ENCODE measurements around the gene TNS3.

Gene TNS3

GRCh38 chr7:47402941-47403866, 178.7 kb downstream of the TNS3 start:
- no peak for FAIRE-seq

DNA sequence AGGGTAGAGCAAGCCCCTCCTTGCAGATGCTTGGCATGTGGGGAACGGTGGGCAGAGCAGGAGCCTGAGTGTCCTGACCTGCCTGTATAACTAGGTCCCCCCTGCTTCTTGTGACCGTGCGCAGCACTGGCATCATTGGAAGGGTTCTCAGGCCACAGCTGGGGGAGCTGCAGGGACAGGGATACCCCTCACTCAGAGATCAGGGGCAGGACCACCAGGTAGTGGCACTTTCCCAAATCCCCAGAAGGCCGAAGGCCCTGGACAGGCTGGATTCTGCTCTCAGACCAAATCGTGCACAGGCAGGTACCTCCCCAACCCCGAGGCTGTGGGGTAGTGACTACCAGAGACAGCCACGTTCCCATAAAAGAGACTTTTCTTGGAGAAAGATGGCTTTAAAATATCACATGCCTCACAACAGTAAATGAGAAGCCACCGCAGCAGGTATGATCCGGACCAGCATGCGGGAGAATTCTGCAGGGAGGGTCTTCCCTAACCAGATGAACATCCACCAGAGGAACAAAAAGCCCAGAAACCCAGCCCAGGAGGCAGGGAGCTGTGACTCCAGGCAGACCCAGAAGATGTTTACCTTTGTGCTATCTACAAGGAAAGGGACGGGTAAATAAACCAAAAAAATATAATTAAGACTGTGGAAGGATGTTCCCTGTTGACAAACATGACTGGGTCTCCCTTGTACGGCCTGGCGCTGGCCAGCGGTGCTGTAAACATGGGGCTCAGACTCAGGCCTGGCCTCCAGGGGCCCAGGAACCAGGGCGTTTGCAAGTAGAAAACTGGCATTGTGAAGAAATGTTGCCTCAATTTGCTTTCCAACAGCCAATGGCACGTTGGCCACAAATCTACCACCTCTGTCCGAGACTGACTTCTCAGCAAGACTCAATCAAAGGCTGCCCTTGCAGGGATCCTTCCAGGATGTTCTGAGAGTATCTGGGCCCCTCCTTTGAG, 180.0 kb downstream of the TNS3 start:
- DNase-seq (ENCODE audit: extremely low spot score, insufficient read length, low read depth) (no peak), FAIRE-seq (no peak)

More at GRCh38 chr7:47402941-47403866, 178.7 kb downstream of the TNS3 start:
- DNase-seq (ENCODE audit: extremely low spot score, insufficient read length, low read depth): no peak

DNA sequence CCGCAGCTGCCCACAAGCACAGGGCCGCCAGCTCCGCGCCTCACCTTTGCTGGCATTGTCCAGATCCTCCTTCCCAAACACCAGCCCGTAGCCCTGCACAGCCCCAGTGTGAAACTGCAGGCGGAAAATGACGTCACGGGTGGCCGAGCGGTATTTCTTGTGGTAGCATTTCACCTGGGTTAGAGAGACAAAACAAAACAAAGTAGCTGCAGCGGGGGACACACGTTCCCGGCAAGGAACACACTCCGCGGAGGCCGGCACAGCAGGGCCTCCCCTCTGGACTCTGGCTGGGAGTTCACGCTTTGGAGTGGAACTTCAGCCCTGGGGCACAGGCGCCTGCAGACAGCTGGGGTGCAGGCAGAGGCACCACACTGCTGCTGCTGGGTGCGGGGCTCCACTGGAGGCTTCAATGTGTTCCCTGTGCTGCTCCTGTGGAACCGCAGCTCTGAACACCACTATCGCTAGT, 181.1 kb downstream of the TNS3 start:
- DNase-seq (ENCODE audit: extremely low spot score, insufficient read length, low read depth) (no peak), FAIRE-seq (no peak)

GRCh38 chr7:47400001-47400400, 181.9 kb downstream of the TNS3 start:
- DNase-seq (ENCODE audit: extremely low spot score, insufficient read length, low read depth) (no peak), FAIRE-seq (no peak)

DNA sequence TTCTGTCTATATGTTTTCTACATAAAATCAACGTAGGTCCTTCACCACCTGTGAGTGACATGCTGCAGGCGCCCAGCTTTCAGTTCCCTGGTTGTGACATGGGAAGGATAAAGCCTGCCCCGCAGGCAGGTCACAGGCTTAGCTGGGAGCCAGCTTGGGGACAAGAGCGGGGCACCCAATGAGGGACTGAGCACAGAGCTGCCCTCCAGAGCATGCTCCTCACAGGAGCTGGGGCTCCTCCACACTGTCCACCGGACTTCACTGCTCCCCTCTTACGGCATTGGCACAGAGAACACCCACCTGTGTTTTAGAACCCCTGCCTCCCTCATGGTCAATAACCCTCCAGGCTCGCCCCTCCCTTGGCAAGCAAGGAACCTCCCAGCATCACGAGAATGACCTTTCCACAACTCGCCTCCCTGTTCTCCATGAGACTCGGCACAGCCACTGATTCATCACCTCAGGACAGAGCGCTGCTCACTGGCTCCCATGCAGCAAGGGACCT, 187.1 kb downstream of the TNS3 start:
- no peak for FAIRE-seq

GRCh38 chr7:47394216-47394615, 187.7 kb downstream of the TNS3 start:
- FAIRE-seq (no peak), DNase-seq (ENCODE audit: extremely low spot score, insufficient read length, low read depth) (no peak)

More for the DNA sequence above, 187.1 kb downstream of the TNS3 start:
- no peak for DNase-seq (ENCODE audit: extremely low spot score, insufficient read length, low read depth)

GRCh38 chr7:47393406-47393805, 188.5 kb downstream of the TNS3 start:
- DNase-seq (ENCODE audit: extremely low spot score, insufficient read length, low read depth) (no peak), FAIRE-seq (no peak)

- DNase-seq (ENCODE audit: extremely low spot score, insufficient read length, low read depth) (no peak), FAIRE-seq (no peak)
Measured at GRCh38 chr7:47392241-47392759, 189.6 kb downstream of the TNS3 start.

- FAIRE-seq: no peak
- no peak for DNase-seq (ENCODE audit: extremely low spot score, insufficient read length, low read depth)
Measured at GRCh38 chr7:47391726-47392125, 190.2 kb downstream of the TNS3 start.

- no peak for FAIRE-seq
- DNase-seq (ENCODE audit: extremely low spot score, insufficient read length, low read depth): no peak
Measured at GRCh38 chr7:47390914-47391313, 191.0 kb downstream of the TNS3 start.

GRCh38 chr7:47389923-47390630, 191.8 kb downstream of the TNS3 start:
- DNase-seq (ENCODE audit: extremely low spot score, insufficient read length, low read depth) (no peak), FAIRE-seq (no peak)

DNA sequence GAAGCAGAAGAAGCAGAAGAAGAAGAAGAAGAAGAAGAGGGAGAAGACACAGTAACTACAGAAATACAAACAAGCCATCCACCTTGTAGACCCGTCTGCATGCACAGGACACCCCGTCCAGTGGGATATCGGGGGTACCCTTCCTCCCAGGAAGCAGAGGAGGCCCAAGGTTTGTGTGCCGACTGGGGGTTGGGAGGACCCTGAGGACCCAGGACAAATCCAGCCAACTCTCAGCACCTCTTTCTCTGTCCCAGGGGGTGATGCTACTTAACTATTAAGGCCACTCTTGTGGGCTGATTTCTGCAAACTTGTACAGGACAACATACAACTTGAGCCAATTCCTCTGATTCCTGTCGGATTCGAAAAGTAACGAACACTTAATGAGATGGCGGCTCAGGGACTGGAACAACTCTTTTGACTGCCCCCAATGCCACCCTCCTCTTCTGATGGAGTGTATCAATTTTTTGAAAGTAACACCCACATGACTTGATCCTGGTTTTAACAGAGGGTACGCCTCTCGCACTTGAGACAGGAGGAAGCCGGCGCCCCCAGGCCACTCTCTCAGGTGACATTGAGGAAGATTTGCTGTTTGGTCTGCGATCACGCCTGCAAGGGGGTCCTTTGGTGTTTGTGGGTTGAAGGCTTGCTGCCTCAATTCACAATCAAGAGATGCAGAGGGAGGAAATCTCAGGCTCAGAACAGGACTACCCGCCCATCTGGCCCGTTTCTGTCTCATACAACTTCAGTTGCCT, 192.6 kb downstream of the TNS3 start:
- no peak for FAIRE-seq
- DNase-seq (ENCODE audit: extremely low spot score, insufficient read length, low read depth): no peak

DNA sequence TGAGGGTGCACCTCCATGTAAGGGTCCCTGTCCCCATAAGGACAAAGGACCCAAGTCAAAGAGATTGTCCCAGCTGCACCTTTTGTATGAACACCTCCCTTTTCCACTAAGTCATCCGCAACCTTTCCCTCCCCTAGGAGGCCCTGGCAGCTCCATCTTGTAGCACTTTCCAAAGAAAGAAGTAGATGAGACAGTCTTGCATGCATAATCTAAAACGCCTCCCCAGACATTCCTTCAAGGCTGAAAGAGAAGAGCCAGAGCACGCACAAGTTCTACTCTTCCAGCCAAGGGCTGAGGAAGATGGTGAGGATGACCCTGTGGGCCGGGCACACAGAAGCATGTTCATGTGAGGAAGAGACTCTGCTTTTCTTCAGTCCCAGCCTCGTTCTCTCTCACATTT, 194.4 kb downstream of the TNS3 start:
- FAIRE-seq: no peak

GRCh38 chr7:47386273-47386835, 195.6 kb downstream of the TNS3 start:
- DNase-seq (ENCODE audit: extremely low spot score, insufficient read length, low read depth) (no peak), FAIRE-seq (no peak)

More for the DNA sequence above, 194.4 kb downstream of the TNS3 start:
- no peak for DNase-seq (ENCODE audit: extremely low spot score, insufficient read length, low read depth)

DNA sequence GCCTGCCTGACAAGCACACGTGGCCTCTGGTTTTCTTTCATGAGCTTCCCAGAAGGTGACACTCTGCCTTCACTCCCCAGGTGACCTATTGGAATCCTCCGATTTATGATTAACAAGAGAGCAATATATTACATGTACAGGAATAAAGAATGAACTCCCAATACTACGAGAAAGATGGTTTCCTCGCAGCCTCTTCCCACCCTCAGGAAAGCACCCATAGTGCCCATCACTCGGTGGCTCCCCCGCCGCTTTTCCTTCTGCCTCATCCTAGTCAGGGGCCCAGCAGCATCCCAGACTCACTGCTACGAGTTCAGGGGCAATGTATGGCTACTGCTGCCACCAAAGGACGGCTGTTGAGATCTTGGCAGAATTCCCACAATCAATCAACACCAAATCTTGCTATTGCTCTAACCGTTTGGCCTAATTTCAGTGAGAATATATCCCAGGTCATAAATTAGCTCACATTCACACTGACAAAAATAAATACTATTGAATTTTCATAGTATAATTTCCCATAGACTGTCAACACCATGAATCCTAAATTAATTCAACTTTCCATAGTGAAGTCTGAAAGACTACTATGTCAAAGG, 196.3 kb downstream of the TNS3 start:
- no peak for FAIRE-seq

DNA sequence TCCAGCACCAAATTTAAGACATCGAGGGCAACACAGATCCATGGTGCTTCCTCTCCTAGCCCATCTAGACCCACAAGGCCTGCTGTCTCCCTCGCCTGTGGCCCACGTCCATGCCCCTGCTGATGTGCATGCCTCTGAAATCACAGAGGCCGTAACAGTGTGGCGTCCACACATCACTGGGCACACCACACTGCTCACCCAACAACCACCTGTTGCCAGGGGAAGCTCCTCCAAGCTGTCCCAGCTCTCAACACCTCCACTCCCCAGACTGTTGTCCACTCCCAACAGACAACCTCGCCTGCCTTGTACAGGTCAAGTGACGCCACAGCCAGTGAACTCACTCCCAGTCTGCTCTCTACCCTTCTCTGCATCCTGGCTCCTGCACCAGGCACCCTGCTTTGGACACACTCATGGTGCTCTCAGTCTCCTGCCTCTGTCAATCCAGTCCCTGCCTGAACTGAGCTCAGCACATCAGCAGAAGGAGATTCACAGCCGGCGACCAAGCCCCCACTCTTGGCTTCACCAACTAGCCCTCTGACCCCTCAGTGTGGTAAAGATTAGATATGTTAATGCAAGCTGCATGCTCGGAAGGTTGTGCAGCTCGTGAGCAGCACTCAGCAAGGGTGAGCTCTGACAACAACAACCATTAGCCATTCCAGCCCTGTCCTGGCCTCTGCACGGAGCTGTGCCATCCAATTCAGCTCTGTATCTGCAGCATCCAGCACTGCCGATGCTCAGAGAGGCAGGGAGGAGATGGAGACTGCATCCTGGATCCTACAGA, 197.0 kb downstream of the TNS3 start:
- no peak for FAIRE-seq

More for the DNA sequence above, 196.3 kb downstream of the TNS3 start:
- DNase-seq (ENCODE audit: extremely low spot score, insufficient read length, low read depth): no peak

GRCh38 chr7:47383696-47384445, 198.0 kb downstream of the TNS3 start:
- DNase-seq (ENCODE audit: extremely low spot score, insufficient read length, low read depth): no peak
- FAIRE-seq: no peak

More for the DNA sequence above, 197.0 kb downstream of the TNS3 start:
- DNase-seq (ENCODE audit: extremely low spot score, insufficient read length, low read depth): no peak

Measured in GM18507 (cell line).